DOHH2 (cell line): ENCODE measurements around the gene DOCK1.

Experiments used
- H3F3A ChIP-seq: fragments of 200-600 bp; sonication (generic), shearing (Covaris generic); 2 replicates; pipeline ENCODE4 v1.6.0; 2016; ENCODE audit warnings: antibody characterized with exemption, mild to moderate bottlenecking; ENCODE audit not compliant: control insufficient read depth, insufficient read depth
- H3K27ac ChIP-seq: fragments of 200-600 bp; sonication (generic); 2 replicates; pipeline ENCODE4 v1.5.1; 2014; ENCODE audit warnings: low read depth, mild to moderate bottlenecking, low read length, moderate library complexity
- H3K27me3 ChIP-seq: fragments of 200-600 bp; sonication (generic); 2 replicates; pipeline ENCODE4 v1.6.1; 2014; ENCODE audit warnings: mild to moderate bottlenecking, low read length, mixed read lengths; ENCODE audit not compliant: control insufficient read depth
- H3K36me3 ChIP-seq: fragments of 200-600 bp; sonication (generic); 2 replicates; pipeline ENCODE4 v1.6.1; 2014; ENCODE audit warnings: mild to moderate bottlenecking, low read length, moderate library complexity, mixed read lengths; ENCODE audit not compliant: control insufficient read depth
- H3K4me1 ChIP-seq: fragments of 200-600 bp; sonication (generic); 2 replicates; pipeline ENCODE4 v1.6.1; 2014; ENCODE audit warnings: mild to moderate bottlenecking, low read length, mixed read lengths; ENCODE audit not compliant: control insufficient read depth
- H3K4me2 ChIP-seq: fragments of 200-600 bp; sonication (generic); 2 replicates; pipeline ENCODE4 v1.6.0; 2014; ENCODE audit warnings: mild to moderate bottlenecking, low read length, moderate library complexity
- H3K4me3 ChIP-seq: fragments of 200-600 bp; sonication (generic); 2 replicates; pipeline ENCODE4 v1.5.1; 2014; ENCODE audit warnings: mild to moderate bottlenecking, low read length, mixed read lengths
- H3K79me2 ChIP-seq: fragments of 200-600 bp; sonication (generic); 2 replicates; pipeline ENCODE4 v1.6.1; 2014; ENCODE audit warnings: mild to moderate bottlenecking, low read length, mixed read lengths; ENCODE audit not compliant: control insufficient read depth
- H3K9me2 ChIP-seq: fragments of 200-600 bp; sonication (generic); replicated peaks from 2 replicates; pipeline ENCODE4 v1.6.1; 2014; ENCODE audit warnings: mild to moderate bottlenecking, low read length, mixed read lengths; ENCODE audit not compliant: control insufficient read depth
- H3K9me3 ChIP-seq: fragments of 200-600 bp; sonication (generic); 2 replicates; pipeline ENCODE4 v1.6.1; 2014; ENCODE audit warnings: antibody characterized with exemption, low read length, mixed read lengths; ENCODE audit not compliant: control insufficient read depth, insufficient read depth
- H4K20me1 ChIP-seq: fragments of 200-600 bp; sonication (generic); 2 replicates; pipeline ENCODE4 v1.6.0; 2014; ENCODE audit warnings: low read depth, mild to moderate bottlenecking, antibody characterized with exemption, low read length, moderate library complexity; ENCODE audit not compliant: control insufficient read depth, insufficient read depth
- CTCF ChIP-seq: fragments of 200-600 bp; sonication (generic); IDR thresholded peaks from one replicate; pipeline ENCODE4 v1.5.1; 2014; ENCODE audit warnings: antibody characterized with exemption, mild to moderate bottlenecking, low read depth, low read length; ENCODE audit not compliant: poor library complexity, severe bottlenecking
- EZH2phosphoT487 ChIP-seq: fragments of 200-600 bp; sonication (generic); IDR thresholded peaks from 2 replicates; pipeline ENCODE4 v1.6.1; 2017; ENCODE audit warnings: borderline replicate concordance, mild to moderate bottlenecking, antibody characterized with exemption, low read length, moderate library complexity, mixed read lengths

The DOCK1 gene

GRCh38 chr10:127400216-127400615 is 495.0 kb downstream of the DOCK1 start:
- Histone ChIP-seq H3K9me3 (no peaks in the 10 kb centered on the region), H3K36me3 (no peaks in the 10 kb centered on the region), H3K79me2 (no peaks in the 10 kb centered on the region), H3K4me2 (no peak overlapping the region), H3K9me2 (no peaks in the 10 kb centered on the region), H3K4me1 (no peaks in the 10 kb centered on the region), H3K27me3 (no peaks in the 10 kb centered on the region), H3F3A (no peaks in the 10 kb centered on the region), H3K27ac (no peak overlapping the region), H4K20me1 (no peaks in the 10 kb centered on the region), H3K4me3 (no peak overlapping the region)
- TF ChIP-seq EZH2phosphoT487 (no peak), CTCF (no peak)

GRCh38 chr10:127402596-127403409 is 497.6 kb downstream of the DOCK1 start:
- Histone ChIP-seq H3K27ac (no peak overlapping the region), H3K79me2 (no peaks in the 10 kb centered on the region), H4K20me1 (no peaks in the 10 kb centered on the region), H3F3A (no peaks in the 10 kb centered on the region), H3K4me2 (no peak overlapping the region), H3K9me3 (no peaks in the 10 kb centered on the region), H3K4me3 (no peak overlapping the region), H3K4me1 (no peaks in the 10 kb centered on the region), H3K27me3 (no peaks in the 10 kb centered on the region), H3K9me2 (no peaks in the 10 kb centered on the region), H3K36me3 (no peaks in the 10 kb centered on the region)
- TF ChIP-seq EZH2phosphoT487, result no peak
- TF ChIP-seq CTCF, result no peak

GRCh38 chr10:127405221-127405620 is 500.0 kb downstream of the DOCK1 start:
- H4K20me1 ChIP-seq, result no peaks in the 10 kb centered on the region
- TF ChIP-seq CTCF (no peak), EZH2phosphoT487 (no peak)
- no peak overlapping the region for H3K27ac ChIP-seq

More at GRCh38 chr10:127405221-127405620, 500.0 kb downstream of the DOCK1 start:
- H3K27me3 ChIP-seq, result no peaks in the 10 kb centered on the region
- no peaks in the 10 kb centered on the region for H3K9me2 ChIP-seq
- no peaks in the 10 kb centered on the region for H3K4me1 ChIP-seq
- no peaks in the 10 kb centered on the region for H3F3A ChIP-seq
- no peaks in the 10 kb centered on the region for H3K79me2 ChIP-seq
- no peak overlapping the region for H3K4me2 ChIP-seq
- H3K4me3 ChIP-seq, result no peak overlapping the region
- no peaks in the 10 kb centered on the region for H3K36me3 ChIP-seq
- no peaks in the 10 kb centered on the region for H3K9me3 ChIP-seq
